Measurements from ENCODE around the gene ACBD7.

GRCh38 chr10:15116225-15116624, 27.6 kb upstream of the ACBD7 start:
- TF ChIP-seq CTCF (IDR thresholded peaks at IDR 0.05) = no peak
- no peak for TF ChIP-seq POLR2A (IDR thresholded peaks at IDR 0.05)

Measured in vagina (tissue), 2 donors.